SH-SY5Y (cell line): ENCODE data around the gene SLC25A48.

Experiments
- GATA2 ChIP-seq: IDR thresholded peaks from 2 replicates; pipeline ENCODE4 v1.6.1; 2011; ENCODE audit warnings: mild to moderate bottlenecking, low read depth, low read length
- GATA3 ChIP-seq: IDR thresholded peaks from 2 replicates; pipeline ENCODE4 v1.6.1; 2011; ENCODE audit warnings: low read depth, mild to moderate bottlenecking, low read length, moderate library complexity

- TF ChIP-seq GATA2: no peak
- TF ChIP-seq GATA3: no peak
Measured at GRCh38 chr5:135890296-135890695, 55.8 kb downstream of the SLC25A48 start.
